ENCODE results near the gene VGLL1.

Gene VGLL1, protein sequence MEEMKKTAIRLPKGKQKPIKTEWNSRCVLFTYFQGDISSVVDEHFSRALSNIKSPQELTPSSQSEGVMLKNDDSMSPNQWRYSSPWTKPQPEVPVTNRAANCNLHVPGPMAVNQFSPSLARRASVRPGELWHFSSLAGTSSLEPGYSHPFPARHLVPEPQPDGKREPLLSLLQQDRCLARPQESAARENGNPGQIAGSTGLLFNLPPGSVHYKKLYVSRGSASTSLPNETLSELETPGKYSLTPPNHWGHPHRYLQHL

GRCh38 chrX:136531951-136532350 is at the start of gene VGLL1:
Gene VGLL1 (plus strand): TSS chrX:136532215. CDS start chrX:136536021, 3,806 bp downstream.
- DNase-seq: no peak

DNA sequence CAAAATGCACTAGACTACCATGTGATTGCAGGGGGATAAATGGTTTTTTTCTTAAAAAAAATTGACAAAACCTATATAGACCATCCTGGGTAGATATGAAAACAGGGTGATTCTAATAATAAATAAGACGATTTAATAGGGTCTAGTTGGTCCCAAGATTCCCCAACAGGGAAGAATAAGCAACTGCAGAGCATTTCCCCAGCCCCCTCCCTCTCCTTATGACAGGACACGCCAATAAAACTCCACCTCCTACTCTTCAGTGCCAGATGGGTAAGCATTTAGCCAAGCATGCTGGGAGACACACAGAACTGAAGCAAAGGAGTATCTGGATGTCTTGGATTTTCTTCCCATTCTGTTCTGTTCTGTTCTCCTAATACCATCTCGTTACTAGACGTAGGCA is 44.4 kb upstream of the VGLL1 start, which contains the start of gene BRS3:
BRS3 (plus strand) TSS at position 301 of the 400 bp plus-strand sequence. CDS start 168 bp downstream, outside the sequence.
- DNase-seq: no peak

DNA sequence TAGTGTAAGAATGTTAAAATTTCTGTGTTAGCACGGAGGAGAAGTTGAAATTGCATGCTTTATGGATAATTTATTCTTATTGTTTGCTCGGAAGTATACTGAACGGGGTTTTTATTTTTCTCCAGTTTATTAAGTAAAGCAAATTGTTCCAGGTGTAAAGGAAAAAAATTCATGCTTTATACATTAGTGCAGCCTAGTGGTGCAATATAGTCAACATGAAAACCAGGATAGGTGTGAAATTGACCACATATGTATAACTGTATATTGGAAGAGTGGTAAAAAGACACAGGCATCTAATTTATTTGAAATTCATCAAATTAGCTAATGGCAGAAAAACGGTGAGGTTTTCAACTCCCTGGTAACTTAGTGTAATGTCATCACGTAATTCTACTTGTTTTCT is 43.3 kb upstream of the VGLL1 start:
- no peak for DNase-seq

DNA sequence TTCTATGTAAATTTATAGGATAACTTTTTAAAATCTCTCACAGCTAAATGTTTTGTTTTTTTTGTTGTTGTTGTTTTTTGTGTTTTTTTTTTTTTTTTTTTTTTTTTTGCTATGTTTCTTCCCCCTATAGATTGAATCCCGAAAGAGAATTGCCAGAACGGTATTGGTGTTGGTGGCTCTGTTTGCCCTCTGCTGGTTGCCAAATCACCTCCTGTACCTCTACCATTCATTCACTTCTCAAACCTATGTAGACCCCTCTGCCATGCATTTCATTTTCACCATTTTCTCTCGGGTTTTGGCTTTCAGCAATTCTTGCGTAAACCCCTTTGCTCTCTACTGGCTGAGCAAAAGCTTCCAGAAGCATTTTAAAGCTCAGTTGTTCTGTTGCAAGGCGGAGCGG is 40.2 kb upstream of the VGLL1 start:
- DNase-seq: no peak

GRCh38 chrX:136493011-136493410 is 39.0 kb upstream of the VGLL1 start:
- DNase-seq: no peak

- DNase-seq: no peak
These were observed 37.0 kb upstream of the VGLL1 start for GRCh38 chrX:136495043-136495442.

- no peak for DNase-seq
These were observed 35.7 kb upstream of the VGLL1 start for GRCh38 chrX:136496186-136496763.

DNA sequence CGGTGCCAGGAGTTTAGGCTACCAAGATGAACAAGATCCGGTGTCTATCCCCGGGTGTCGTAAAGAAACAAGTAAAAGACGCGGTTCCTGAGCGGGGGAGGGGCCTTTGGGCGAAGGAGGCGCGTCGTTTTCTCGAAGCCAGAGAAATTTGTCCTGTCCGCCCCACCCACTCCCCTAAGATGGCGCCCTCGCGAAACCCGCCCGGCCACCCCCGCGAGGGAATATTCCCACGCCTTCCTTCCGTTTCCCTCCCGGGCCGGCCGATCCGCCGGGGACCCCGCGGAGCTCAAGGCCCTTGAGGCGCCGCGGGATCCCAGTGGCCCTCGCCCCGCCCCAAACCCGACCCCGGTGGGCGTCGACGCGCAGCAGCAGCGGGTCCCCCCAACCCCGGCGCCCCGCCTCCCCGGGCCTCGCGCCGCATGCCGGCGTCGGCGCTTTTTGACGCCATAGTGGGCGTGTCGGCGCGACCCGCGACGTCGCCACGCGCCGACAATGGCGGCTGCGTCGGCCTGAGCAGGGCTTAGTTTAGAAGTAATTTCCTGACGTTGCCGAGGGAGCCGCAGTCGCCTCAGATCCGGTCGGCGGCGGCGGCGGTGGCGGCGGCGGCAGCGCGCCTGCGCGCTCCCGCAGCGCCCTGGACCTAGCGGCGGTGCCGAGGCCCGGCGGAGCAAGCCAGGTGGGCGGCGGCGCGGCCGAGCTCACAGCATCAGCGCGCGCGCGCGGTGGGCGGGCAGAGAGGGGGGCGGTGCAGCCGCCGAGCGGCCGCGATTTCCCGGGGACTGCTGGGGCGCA is 35.1 kb upstream of the VGLL1 start:
- DNase-seq: peak; percentile 75 to 92

- DNase-seq: no peak
These were observed 34.4 kb upstream of the VGLL1 start, which contains the start of gene HTATSF1 for GRCh38 chrX:136497556-136498052. Gene HTATSF1 (plus strand): TSS chrX:136497592. CDS start chrX:136497685, 93 bp downstream.

GRCh38 chrX:136519069-136519468 is 12.9 kb upstream of the VGLL1 start:
- no peak for DNase-seq

DNA sequence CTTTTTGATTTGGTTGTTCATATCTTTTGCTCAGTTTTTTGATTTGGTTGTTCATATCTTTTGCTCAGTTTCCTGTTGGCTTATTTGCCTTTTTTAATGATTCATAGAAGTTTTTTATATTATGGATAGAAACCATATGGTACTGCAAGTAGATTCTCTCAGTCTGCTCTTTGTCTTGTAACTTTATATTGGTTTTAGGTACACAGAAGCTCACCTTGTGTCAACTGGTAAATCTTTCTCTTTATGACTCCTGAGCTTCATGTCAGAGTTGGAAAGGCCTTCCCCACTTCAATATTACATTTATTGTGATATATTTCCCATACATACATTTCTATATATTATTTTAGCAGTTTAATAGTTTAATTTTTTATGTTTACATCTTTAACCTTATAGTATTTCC is 8.2 kb upstream of the VGLL1 start:
- no peak for DNase-seq

DNA sequence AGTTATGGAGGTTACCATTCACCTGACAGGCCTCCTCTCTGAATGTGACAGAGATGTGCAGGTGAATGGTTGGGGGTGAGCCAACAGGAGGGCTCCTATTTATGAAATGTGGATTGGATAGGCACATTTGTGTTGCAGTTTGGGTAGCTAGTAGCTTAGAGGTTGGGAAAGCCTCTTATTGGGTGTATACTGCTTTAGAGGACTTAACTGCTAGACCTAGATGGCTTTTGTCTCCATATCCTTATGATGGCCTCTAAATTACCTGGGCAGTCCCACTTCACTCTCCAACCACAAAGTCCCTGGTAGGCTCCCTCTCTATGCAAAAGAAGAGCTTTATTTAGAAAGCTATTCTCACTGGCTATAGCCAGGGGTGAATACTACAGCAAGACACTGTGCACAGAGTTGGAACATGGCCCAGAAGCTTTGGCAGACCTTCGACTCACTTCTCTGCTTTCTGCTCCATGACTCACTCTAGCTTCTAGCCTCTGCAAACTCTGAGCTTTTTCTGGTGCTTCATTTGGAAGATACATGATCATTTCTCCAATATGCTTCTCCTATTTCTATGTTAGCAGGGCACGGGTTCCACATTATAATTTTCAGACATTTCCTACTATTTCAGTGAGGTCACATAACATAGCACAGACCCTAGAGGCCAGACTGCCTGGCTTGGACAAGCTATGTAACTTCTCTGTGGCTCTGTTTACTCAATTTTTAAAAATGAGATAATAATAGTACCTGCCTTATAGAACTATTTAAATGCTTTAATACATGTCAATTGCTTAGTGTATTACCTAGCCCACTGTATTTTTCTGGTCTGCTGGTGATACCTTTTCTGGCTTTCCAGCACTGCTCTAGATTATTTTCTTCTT is 6.0 kb upstream of the VGLL1 start:
- peak; percentile 66 to 83 for DNase-seq

GRCh38 chrX:136528645-136529315 is 3.2 kb upstream of the VGLL1 start:
- DNase-seq: no peak

DNA sequence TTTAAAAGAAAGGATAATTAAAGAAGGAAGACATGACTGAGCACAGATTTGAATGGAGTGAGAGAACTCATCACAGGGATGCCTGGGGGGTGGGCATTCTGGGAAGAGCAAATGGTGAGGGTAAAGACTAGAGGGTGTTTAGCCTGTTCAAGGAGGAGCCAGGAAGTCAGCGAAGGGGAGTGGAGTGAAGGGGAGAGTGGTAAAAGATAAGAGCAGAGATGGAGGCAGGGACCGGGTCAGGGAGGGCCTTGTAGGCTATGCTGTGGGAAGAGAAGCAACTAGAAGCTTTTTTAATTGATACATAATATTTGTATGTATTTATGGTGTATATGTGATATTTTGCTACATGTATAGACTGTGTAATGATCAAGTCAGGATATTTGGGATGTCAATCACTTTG is 2.2 kb upstream of the VGLL1 start:
- DNase-seq: no peak

DNA sequence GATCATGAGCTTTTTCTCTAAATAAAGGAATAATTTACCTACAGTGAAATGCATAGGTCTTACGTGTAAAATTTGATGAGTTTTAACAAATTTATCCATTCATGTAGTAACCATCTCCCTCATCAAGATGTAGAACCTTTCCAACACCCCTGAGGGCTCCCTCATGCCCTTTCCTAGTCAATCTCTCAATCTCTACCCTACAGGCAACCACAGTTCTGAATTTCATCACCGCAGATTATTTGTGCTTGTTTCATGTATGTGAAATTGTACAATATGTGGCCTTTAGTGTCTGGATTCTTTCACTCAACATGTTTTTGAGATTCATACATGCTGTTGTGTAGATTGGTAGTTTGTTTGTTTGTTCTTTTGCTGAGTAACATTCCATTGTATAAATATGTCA is 2.1 kb downstream of the VGLL1 start:
- no peak for DNase-seq

- no peak for DNase-seq
These were observed 6.8 kb downstream of the VGLL1 start for GRCh38 chrX:136538811-136539210.

DNA sequence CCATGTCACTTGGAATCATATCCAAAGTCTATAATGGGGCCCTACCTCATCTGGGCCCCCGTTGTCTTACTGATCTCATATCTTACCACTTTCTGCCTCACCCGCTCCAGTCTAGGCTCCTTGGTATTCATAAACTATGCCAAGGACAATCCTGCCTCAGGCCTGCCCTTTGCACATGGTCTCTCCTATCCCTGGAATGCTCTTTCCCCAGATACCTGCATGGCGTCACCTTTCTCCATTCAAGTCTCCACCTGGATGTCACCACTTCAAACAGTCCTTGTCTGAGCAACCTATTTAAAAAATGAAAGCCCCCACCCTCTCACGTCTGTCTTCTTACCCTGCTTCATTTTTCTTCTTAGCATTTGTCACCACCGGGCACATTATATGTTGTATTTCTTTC is 8.2 kb downstream of the VGLL1 start:
- DNase-seq: no peak

GRCh38 chrX:136541294-136541693 is 9.3 kb downstream of the VGLL1 start:
- DNase-seq: no peak

DNA sequence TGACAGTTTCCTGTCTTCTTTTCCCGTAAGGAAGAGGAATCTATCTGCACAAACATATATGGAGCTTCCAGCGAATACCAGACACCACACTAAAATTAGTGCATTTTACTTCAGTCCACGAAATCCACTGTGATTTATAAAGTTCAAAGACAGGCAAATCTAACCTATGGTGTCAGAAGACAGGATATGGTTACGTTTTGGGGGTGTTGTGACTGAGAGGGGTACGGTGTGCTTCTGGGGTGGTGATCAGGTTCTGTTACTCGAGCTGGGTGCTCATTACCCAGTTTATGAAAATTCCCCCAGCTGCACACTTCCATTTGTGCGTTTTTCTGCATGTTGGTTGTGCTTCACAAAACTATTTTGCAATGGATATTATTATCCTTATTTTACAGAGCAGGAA is 10.3 kb downstream of the VGLL1 start:
- DNase-seq: no peak

- DNase-seq: no peak
These were observed 14.4 kb downstream of the VGLL1 start for GRCh38 chrX:136546371-136546781.

DNA sequence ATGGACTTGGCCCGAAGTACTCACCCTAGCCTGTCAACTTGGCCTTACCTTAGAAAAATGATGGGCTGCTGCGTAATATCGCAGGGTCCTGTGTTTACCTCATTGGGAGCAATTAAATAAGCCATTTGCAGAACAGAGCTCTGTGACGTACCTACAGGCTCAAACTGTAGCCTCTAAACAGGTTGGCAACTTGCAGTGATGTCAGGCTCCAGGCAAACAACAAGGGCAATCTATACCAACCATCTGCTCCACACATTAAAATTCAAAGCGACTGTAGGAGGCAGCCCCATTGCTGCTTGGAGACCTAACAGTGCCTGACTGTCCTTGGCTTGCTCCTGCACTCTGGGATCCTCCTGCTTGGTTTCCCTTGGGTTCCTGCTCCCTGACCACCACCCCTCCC is 17.2 kb downstream of the VGLL1 start:
- DNase-seq: peak; percentile 1 to 45

DNA sequence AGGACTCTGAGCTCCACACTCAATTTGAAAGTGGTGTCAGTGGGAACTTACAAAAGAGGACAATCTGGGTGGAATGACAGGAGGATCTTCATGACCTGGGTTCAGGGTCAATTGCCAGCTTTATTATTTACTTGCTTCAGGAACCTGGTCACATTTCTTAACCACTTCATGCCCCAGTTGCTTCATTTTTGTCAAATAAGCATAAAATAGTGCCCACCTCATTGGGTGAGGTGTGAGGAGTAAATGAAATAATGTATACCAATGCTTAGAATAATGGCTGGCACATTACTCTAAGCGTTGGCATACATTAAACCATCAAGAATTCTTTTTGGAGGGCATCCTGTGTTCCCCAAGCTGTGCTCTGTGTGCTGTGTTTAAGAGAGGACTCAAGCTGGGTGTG is 19.4 kb downstream of the VGLL1 start:
- DNase-seq: no peak

Measured in NCI-H446 (cell line).